Astrocyte (in vitro differentiated cells and primary cell): ENCODE measurements around the gene PTPRZ1. TPM values are rescaled to one million over a fixed set of nuclear protein-coding genes. Genes with fewer than 3 reads are reported as not detected.

Experiments used
- DNase-seq: peaks from one replicate; pipeline ENCODE4 v3.0.0-alpha.2; 2010; ENCODE audit warnings: low read depth
- FAIRE-seq: peaks from 2 replicates; lab custom pipeline; 2011; peaks lifted over from hg19 to GRCh38; lab: Jason Lieb, UNC
- H2AFZ ChIP-seq: 2 replicates; pipeline ENCODE4 v1.6.0; 2012; ENCODE audit warnings: low read depth, low read length, inconsistent platforms
- H3K27ac ChIP-seq: 2 replicates; pipeline ENCODE4 v1.5.1; 2011; ENCODE audit warnings: low read depth, low read length, inconsistent platforms
- H3K27me3 ChIP-seq: 2 replicates; pipeline ENCODE4 v1.6.0; 2011; ENCODE audit warnings: low read length, inconsistent platforms; ENCODE audit not compliant: insufficient read depth
- H3K36me3 ChIP-seq: 2 replicates; pipeline ENCODE4 v1.5.1; 2011; ENCODE audit warnings: low read length, inconsistent platforms; ENCODE audit not compliant: insufficient read depth
- H3K4me1 ChIP-seq: 2 replicates; pipeline ENCODE4 v1.5.1; 2011; ENCODE audit warnings: low read length, inconsistent platforms; ENCODE audit not compliant: insufficient read depth
- H3K4me2 ChIP-seq: 2 replicates; pipeline ENCODE4 v1.6.0; 2012; ENCODE audit warnings: low read length, inconsistent platforms
- H3K4me3 ChIP-seq: 2 replicates; pipeline ENCODE4 v1.5.1; 2011; ENCODE audit warnings: low read depth, mild to moderate bottlenecking, low read length, inconsistent platforms; ENCODE audit not compliant: insufficient read depth
- H3K79me2 ChIP-seq: 2 replicates; pipeline ENCODE4 v1.6.0; 2012; ENCODE audit warnings: mild to moderate bottlenecking, low read length, inconsistent platforms; ENCODE audit not compliant: insufficient read depth
- H3K9ac ChIP-seq: 2 replicates; pipeline ENCODE4 v1.6.0; 2012; ENCODE audit warnings: mild to moderate bottlenecking, low read length, inconsistent platforms
- H3K9me3 ChIP-seq: 2 replicates; pipeline ENCODE4 v1.5.1; 2012; ENCODE audit warnings: low read depth, mild to moderate bottlenecking, low read length, inconsistent platforms; ENCODE audit not compliant: insufficient read depth
- H4K20me1 ChIP-seq: 2 replicates; pipeline ENCODE4 v1.6.0; 2012; ENCODE audit warnings: low read length, inconsistent platforms; ENCODE audit not compliant: insufficient read depth
- H3K27ac Mint-ChIP-seq: one replicate; pipeline ENCODE4 v1.8.0; 2021; ENCODE audit warnings: mild to moderate bottlenecking, mixed read lengths; ENCODE audit not compliant: unreplicated experiment
- H3K27me3 Mint-ChIP-seq: one replicate; pipeline ENCODE4 v1.8.0; 2021; ENCODE audit warnings: low read depth, mixed read lengths; ENCODE audit not compliant: unreplicated experiment
- H3K36me3 Mint-ChIP-seq: one replicate; pipeline ENCODE4 v1.8.0; 2021; ENCODE audit warnings: low read depth, mixed read lengths; ENCODE audit not compliant: unreplicated experiment
- H3K4me1 Mint-ChIP-seq: one replicate; pipeline ENCODE4 v1.8.0; 2021; ENCODE audit warnings: low read depth, mixed read lengths; ENCODE audit not compliant: unreplicated experiment
- H3K4me3 Mint-ChIP-seq: one replicate; pipeline ENCODE4 v1.8.0; 2021; ENCODE audit warnings: mild to moderate bottlenecking, moderate library complexity, mixed read lengths; ENCODE audit not compliant: unreplicated experiment
- H3K9me3 Mint-ChIP-seq: one replicate; pipeline ENCODE4 v1.8.0; 2021; ENCODE audit warnings: mild to moderate bottlenecking, mixed read lengths; ENCODE audit not compliant: unreplicated experiment
- CTCF ChIP-seq: IDR thresholded peaks from 2 replicates; pipeline ENCODE4 v1.5.1; 2011; ENCODE audit warnings: low read depth, mild to moderate bottlenecking, inconsistent platforms, low read length, moderate library complexity; ENCODE audit not compliant: insufficient read depth
- EZH2 ChIP-seq: IDR thresholded peaks from 2 replicates; pipeline ENCODE4 v1.6.1; 2012; ENCODE audit warnings: mild to moderate bottlenecking, low read length, inconsistent platforms; ENCODE audit not compliant: insufficient read depth
- total RNA-seq: library from RNA; stranded (reverse); gene quantifications from 2 replicates; pipeline ENCODE4 v1.2.1, GENCODE V29; 2021

PTPRZ1 gene
- total RNA-seq, 1 donor from 2014 or later = 1.6 TPM

GRCh38 chr7:122010116-122010515, 137.2 kb downstream of the PTPRZ1 start:
- Histone ChIP-seq H3K4me1 (peaks cover 2% of the 10 kb centered on the region), H3K27me3 (no peaks in the 10 kb centered on the region), H3K9me3 (no peaks in the 10 kb centered on the region), H3K4me2 (no peak overlapping the region), H3K79me2 (no peaks in the 10 kb centered on the region), H2AFZ (no peak overlapping the region), H3K9ac (no peak overlapping the region), H3K36me3 (no peaks in the 10 kb centered on the region), H4K20me1 (no peaks in the 10 kb centered on the region), H3K4me3 (no peak overlapping the region), H3K27ac (no peak overlapping the region)
- H3K9me3 Mint-ChIP-seq = no peaks in the 10 kb centered on the region
- TF ChIP-seq EZH2 = no peak
- TF ChIP-seq CTCF = no peak
- no peak overlapping the region for H3K4me3 Mint-ChIP-seq
- DNase-seq (no peak), FAIRE-seq (no peak)
- no peaks in the 10 kb centered on the region for H3K4me1 Mint-ChIP-seq
- no peaks in the 10 kb centered on the region for H3K36me3 Mint-ChIP-seq
- no peaks in the 10 kb centered on the region for H3K27me3 Mint-ChIP-seq
- no peak overlapping the region for H3K27ac Mint-ChIP-seq

GRCh38 chr7:122013065-122013464, 140.1 kb downstream of the PTPRZ1 start:
- no peak overlapping the region for H3K4me3 Mint-ChIP-seq
- no peak overlapping the region for H3K27ac Mint-ChIP-seq

More at GRCh38 chr7:122013065-122013464, 140.1 kb downstream of the PTPRZ1 start:
- Histone ChIP-seq H3K9ac (no peak overlapping the region), H3K36me3 (no peaks in the 10 kb centered on the region), H3K27ac (no peak overlapping the region), H2AFZ (no peak overlapping the region), H3K79me2 (no peaks in the 10 kb centered on the region), H3K4me1 (no peaks in the 10 kb centered on the region), H3K4me3 (no peak overlapping the region), H3K4me2 (no peak overlapping the region), H3K27me3 (no peaks in the 10 kb centered on the region), H3K9me3 (no peaks in the 10 kb centered on the region), H4K20me1 (no peaks in the 10 kb centered on the region)
- Mint-ChIP-seq H3K4me1 (no peaks in the 10 kb centered on the region), H3K36me3 (no peaks in the 10 kb centered on the region), H3K27me3 (no peaks in the 10 kb centered on the region), H3K9me3 (no peaks in the 10 kb centered on the region)
- no peak for DNase-seq
- FAIRE-seq = no peak
- TF ChIP-seq EZH2 = no peak
- TF ChIP-seq CTCF = no peak
